GM19324 (cell line): ENCODE results near the gene COL4A3.

Experiments used
- ATAC-seq: cut with Tn5 transposase; IDR thresholded peaks from one replicate; pipeline ENCODE4 v1.9.1; 2021; ENCODE audit warnings: mild to moderate bottlenecking, moderate library complexity; ENCODE audit not compliant: unreplicated experiment, low FRiP score

Gene COL4A3

DNA sequence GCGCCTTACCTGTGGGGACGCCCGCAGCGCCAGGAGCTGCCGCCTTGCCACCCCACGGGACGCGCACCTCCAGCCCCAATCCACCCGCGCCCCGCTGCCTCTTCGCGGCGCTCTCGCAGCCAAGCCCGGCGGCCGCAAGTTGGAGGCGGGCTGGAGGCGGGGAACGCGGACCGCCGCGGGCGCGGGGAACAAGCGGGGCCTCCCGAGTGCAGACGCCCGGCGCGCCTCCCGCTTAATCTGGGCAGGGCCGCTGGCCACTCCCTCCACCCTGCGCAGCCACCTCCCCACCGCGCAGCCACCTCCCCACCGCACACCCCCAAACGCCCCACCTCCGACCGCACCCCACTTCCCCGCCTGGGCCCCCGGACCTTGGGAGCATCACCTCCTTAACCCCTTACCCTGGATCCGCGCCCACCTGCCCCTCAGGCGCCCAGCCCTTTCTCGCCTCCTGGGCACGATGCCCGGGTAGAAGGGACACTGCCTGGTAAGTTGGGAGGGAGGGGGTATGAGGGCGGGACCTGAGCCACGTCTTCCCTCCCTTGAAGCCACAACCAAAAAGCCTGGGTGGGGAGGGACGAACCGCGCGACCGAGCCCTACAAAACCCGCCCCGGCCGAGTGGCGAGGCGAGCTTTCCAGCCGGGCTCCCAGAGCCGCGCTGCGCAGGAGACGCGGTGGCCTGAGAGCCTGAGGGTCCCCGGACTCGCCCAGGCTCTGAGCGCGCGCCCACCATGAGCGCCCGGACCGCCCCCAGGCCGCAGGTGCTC is at the start of gene COL4A3, which contains the start of gene COL4A4:
Gene COL4A3, plus strand, starts transcription at position 627 of the 765 bp plus-strand sequence. Its CDS starts 103 bp downstream, at position 730.
Gene COL4A4, minus strand, starts transcription at position 208 of the 765 bp plus-strand sequence. CDS start 16,722 bp downstream, outside the sequence.
- ATAC-seq = peak; percentile 74

DNA sequence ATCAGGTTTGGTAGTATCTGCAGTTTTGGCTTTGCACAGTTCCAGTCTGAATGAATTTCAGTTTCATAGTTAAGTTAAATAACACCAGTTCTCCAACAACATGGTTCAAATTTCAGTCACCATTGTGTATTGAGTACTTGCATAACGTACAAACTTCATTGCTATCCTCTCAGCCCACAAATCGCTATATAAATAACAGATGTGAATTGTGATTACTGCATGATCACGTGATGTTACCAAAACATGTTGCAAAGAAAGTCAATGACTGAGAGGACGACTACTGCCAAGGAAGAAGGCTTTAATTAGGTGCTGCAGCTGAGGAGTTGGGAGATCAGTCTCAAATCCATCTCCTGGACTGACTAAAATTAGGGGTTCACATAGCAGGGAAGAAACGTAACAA is 48.7 kb upstream of the COL4A3 start:
- no peak for ATAC-seq

DNA sequence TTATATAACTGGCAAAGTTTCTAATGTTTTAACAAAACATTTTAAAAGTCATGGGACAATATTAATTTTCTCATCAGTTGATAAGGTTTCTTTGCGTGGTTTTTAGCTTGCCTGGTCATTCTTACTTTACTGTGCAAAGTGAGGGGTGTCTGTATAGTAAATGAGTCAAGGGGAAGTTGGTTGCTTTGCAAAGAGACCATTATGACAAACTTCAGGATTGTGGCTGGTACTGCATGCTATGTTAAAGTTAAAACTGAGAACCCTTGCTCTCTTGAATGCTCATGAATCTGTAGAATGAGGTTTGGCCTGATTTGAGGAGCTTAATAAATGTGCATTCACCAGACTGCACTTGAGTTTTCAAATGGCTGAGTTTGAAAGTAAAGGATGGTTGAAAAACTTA is 47.4 kb upstream of the COL4A3 start:
- ATAC-seq = no peak

DNA sequence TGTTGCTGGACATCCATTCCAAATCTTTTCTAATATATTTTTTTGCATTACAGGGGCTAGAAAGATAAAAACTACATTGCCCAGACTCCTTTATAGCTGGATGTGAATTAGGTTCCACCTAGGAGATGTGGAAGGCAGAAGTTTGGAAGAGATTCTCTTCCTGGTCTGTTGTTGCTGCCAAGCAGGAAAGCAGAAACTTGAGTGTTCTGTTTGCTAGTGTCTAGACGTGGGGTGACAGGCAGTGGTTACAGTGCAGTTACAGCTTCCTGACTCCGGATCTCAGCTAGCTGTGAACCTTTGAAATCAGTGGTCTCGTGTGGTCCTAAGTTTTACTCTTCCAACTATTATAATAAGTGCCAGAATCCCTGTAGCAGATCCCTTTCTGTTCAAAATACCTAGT is 46.6 kb upstream of the COL4A3 start:
- ATAC-seq = no peak

DNA sequence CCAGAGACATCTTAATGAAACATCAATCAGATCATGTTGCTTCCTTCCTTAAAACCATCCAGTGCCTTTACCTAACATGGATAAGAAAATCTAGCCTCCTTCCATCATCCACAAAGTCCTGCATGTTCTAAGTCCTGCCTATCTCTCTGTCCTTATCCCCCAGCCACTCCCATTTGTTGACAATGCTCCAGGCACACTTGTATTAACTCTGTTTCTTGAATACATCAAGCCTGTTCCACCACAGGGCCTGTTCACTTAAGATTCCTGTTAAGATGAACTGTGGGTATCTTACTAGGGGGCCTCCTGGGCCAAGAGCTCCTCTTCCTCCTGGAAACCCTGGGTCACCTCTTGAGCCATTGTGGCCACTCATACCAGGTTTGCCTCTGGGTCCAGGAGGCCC is 46.1 kb upstream of the COL4A3 start:
- ATAC-seq = no peak

DNA sequence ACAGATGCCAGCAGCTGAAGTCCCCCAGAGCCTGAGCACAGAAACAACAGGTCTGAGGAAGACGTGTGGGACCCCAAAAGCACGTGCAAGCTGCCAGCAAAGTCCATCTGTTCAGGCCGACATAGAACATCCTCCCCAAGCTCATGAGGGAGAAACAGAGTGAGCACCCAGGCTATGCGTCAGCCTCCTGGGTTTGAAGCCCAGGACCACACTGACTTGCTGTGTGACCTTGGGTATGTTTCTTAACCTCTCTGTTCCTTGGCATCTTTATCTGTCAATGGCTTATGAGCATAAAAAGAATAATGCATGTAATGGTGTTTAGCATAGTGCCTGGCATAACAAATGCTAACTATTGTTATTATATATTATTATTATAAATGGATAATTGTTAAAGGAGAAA is 40.7 kb upstream of the COL4A3 start:
- no peak for ATAC-seq

DNA sequence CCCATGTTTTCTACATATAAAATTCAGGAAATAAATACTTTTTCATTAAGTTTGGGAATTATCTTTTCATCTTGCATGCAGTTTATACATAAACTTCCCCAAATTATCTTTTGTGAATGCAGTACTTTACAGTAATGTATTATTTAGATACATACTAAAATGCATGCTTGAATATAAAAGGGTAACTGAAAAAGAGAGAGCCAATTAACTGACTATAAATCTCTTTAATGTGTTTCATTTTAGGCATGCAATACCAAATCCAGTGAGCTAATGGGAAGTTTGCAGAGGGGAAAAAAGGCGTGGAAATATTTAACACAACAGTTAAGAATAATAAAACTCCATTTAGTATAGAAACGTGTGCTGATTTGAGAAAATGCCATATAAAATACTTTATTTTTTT is 39.6 kb upstream of the COL4A3 start:
- no peak for ATAC-seq

DNA sequence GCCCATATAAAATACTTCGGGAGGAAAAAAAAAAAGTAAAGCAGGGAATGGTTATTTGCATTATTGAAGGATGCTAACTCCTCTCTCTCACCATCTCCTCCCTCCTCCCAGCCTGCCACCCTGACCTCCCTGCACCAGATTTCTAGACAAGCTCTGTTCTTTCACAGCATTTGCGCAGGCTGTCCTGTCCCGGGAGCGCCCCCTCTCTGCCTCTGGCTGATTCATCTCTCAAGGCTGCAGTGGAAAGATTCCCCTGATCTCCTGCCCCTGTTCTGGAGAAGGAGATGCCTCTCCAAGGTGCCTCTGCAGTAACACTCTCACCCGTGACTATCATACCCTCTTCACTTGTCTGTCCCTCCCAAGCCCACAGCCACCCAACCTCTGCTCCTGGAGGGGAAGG is 38.9 kb upstream of the COL4A3 start:
- ATAC-seq = no peak

DNA sequence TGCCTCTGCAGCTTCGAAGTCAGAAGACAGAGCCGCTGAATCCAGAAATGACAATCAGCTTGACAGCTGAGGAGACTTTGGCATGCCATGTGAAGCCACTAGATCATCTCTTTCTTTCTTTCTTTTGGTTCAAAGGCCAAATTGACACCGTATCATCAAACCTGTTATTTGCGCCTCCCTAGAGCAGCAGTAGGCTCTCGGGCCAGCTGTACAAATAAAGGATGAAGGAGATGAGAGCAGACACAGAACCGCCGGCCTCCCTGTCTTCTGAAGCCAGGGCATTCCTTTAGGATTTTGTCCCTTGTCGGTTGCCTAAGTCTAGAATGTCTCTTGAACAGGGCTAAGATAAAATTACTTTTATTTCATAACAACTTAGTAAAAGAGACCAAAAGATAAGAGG is 37.2 kb upstream of the COL4A3 start:
- no peak for ATAC-seq

DNA sequence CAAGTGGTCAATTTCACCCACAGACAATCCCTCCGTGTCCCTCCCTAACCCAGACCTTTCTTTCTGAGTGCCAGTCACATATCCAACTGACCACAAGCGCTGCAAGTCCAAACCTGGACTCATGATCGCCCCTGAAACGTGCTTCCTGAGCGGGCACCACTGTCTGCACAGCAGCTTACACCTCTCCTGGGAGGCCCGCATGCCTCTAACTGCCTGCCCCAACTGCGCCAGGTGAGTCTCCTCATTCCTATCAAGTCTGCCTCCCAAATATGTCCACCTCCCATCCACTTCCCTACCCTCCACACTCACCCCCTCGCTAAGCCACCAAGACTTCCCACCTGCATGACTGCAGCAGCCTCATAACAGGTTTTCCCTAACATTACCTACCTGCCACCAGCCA is 33.8 kb upstream of the COL4A3 start:
- ATAC-seq = no peak

DNA sequence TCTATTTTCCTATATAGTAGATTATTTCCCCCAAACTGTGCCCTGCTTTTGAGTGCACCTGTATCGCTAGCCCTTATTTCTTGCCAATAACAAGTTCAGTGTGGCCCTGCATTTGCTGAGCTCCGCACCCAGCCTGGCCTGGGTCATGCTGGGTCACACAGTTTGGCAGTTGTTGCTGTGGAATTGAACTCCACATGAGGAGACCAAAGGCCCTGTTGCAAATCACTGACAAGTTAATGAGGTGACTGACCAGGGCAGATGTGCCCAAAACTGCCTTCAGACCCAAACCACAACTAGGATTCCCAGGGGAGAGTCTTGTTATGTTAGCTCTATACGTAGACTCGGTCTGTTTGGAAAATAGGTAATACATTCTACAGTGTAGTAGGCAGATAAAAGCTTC is 31.4 kb upstream of the COL4A3 start:
- no peak for ATAC-seq

DNA sequence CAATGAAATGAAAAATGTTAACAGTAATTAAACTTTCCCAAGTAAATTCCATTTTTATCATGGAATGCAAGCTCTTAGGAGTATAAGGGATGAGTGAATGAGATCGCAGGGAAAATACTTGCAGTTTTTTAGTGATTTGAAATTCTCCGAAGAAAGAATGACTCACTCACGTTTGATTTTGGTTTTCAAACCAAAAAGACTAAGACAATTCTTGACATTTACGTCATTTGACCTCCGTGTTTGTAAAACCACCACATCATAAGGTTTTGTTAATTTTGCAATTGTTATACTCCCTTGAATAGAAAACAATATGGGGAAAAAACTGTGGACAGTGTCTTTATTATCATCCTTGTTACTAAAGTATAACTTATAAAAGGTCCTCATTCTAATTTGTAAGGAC is 29.8 kb upstream of the COL4A3 start:
- ATAC-seq = no peak

DNA sequence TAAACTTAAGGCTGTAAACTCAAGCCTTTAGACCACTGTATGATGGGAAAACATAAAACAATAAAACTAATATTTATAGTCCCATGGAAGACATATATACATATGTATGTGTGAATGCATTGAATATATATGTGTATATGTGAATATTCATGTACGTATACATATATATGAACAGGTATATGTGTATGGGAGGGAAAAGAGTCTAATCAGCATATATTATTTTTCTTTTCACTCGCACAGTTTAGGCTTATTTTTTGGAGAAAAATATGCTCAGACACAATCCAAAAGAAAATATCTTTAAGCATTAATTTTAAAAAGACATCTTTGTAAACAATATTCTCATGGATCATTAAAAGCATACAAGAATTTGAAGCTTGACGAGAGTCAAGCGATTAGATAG is 23.1 kb upstream of the COL4A3 start:
- ATAC-seq = no peak

DNA sequence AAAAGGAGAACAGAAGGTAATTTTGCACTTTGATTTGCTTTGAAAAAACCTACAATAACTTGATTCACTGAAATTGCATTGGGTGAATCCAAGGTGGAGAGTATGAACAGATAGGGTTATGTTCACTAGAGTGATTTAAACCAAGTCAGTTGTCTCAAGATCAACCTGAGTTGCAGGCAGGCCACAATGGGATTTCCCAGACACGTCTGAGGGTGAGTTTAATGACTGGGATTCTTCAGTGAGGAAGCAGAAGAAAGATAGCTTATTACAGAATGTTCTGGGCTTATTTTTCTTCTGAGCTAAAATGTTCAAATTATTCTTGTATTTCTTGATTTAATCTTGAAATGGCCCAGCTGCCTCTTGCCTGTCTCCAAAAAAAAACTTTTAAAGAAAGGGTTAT is 20.5 kb upstream of the COL4A3 start:
- ATAC-seq = no peak

DNA sequence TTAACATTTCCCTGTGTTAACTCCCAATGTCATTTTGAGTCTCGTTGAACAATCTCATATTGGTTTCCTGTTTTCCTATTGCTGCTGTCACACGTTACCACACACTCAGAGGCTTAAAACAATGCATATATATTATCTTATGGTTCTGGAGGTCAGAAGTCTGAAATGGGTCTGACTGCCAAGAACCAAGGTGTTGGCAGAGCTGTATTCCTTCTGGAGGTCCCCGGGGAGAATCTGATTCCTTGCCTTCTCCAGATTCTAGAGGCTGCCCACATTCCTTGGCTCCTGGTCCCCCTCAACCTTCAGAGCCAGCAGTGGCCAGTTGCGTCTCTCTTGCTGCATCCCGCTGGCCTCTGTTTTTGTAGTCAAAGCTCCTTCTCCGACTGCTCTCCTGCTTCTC is 18.0 kb upstream of the COL4A3 start:
- ATAC-seq = no peak

DNA sequence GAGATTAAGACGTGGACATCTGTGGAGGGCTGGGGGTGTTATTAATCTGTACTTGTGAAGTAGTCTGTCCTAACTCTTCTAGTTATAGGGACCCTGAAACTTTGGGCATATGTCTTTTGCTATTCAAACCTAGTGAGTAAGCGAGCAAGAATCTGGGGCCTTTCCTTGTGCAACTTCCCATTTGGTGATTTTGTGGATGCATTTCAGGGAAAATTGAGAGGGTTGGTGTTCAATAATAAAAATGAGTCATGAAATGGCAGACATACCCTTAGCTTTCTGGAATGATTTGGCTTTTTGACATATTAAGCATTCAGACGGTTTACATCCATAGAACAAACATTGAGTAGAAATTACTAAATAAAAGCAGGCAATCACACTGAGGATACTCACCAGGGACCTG is 17.4 kb upstream of the COL4A3 start:
- ATAC-seq = no peak

DNA sequence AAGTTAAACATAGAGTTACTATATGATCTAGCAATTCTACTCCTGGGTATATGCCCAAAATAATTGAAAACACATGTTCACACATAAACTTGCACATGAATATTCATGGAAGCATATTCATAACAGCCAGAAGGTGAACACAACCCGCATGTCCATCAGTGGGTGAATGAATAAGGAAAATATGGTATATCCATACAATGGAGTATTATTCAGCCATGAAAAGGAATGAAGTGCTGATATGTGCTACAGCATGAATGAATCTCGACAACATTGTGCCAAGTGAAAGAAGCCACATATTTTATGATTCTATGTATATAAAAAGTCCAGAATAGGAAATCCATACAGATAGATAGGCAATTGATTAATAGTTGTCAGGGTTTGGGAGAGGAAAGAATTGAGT is 16.3 kb upstream of the COL4A3 start:
- no peak for ATAC-seq

DNA sequence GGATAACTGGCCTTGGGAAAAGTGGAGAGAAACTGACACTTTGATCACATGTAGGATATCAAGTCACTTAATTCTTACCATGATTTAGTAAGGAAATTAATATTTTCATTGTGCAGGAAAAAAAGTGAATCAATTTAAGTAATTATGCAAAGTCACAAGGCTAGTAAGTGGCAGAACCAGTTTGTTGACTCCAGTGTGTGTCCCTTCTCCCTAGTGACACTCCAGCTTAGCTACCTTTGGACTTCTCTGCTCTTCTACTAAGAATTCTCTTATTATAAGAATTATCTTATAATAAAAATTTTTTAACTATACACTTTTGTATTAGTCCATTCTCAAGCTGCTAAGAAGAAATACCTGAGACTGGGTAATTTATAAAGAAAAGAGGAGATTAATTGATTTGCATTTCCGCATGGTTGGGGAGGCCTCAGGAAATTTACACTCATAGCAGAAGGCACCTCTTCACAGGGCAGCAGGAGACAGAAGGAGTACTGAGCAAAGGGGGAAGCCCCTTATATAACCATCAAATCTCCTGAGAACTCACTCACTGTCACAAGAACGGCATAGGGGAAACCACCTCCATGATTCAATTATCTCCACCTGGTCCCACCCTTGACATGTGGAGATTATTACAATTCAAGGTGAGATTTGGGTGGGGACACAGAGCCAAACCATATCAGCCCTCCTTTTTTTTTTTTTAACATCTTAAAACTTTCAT is 14.0 kb upstream of the COL4A3 start:
- no peak for ATAC-seq

DNA sequence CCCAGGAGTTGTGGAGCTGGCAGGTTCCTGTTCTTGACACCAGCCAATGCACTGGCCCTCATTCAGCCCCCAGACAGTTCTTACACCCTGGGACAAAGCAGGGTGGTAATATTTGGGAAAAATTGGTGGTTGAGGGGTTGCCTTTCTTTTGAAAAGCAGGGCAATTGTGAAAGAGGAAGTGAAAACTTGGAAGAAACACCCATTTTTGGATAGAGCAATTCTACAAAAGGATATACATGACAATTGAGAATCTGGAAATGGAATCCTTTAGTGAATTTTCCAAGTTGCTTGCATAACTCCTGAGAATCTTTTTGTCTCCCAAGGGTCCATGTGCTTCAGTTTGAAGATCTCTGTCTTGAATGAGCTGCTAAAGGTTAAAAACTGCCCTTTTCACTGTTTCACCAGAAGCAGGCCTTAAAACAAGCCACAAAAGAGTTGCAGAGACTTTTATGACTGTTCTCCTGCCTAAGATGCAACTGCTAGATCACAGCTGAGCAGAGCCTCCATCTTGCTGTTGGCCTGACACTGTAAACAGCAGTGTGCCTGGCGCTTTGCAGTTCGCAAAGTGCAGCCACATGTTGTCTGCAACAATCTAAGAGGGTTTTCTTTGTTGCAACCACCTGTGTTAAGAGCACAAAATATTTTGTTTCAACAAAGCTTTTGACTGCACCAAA is 12.2 kb upstream of the COL4A3 start:
- ATAC-seq = no peak

DNA sequence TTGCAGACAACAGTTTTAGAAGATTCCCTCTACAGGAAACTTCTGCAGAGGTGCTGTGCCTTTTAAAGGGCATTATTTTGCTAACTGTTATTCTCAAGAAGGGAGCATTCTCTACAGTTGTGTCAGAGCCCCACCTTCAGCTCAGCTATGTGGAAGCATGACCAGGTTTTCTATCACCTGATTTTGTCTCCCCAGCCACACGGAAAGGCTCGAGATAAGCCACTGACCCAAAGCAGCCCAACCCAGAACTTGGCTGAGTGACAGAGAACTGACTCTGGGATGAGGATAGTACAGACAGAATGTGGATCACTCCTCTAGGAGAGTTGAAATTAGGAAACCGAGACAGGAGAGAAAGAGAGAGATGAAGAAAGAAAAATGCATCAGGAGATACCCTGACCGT is 11.1 kb upstream of the COL4A3 start:
- no peak for ATAC-seq

DNA sequence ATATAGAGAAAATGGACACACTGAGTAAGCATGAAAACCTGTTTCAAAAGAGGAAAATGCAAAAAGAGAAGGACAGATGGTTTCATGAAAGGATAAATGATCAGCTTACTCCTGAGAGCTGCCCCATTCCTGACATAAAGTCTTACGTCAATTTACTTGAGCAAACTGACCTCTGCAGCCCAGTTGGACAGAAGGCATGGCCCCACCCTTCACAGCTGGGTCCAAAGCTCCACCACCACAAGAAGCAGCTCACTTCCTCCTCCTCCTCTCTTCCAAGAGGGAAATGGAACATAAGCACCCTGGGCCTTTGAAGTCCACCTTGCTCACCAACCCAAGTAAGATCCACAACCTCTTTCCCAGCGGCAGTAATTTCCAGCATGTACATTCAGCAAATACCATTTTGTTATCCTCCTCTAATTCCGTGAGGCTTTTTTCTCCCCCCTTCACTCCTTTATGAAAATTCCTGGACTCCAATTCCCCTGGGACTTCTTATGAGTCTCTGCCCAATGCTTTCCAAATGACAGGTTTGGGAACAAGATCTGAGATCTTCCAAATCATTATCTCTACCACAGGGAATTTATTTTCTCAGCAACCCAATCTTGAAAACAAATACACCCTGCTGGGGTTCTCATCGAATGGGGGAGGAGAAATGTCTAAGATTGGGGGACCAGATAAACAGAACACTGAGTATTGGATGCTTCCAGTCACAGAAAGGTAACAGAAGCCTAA is 10.5 kb upstream of the COL4A3 start:
- no peak for ATAC-seq
